HG03095 (cell line): ENCODE results near the gene RFPL4A.
"Not testable (repeated sequence)": the region's sequence is repeated elsewhere in the genome, so short reads cannot be mapped to it uniquely, and the experiment has no call there.

Experiments
- ATAC-seq: cut with Tn5 transposase; IDR thresholded peaks from one replicate; pipeline ENCODE4 v1.9.1; 2021; ENCODE audit warnings: moderate library complexity; ENCODE audit not compliant: unreplicated experiment

RFPL4A gene

DNA sequence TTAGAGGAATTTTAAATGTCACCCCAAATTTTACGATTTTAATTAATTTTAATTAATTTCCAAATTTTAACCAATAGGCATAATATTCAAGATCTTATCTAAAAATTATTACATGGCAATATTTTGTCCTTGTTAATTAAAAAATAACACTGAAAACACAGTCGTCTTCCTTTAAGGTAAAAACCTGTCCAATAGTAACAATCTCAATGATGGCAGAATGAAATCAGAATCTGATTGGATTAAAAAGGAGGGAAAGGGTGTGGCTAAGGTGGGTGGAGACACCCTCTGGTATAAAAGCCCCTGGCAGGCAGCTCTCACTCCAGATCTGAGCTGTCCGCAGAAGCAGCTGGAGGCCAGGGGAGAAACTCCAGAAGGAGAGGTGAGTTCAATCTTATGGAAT is at the start of gene RFPL4A:
Gene RFPL4A (plus strand): TSS at position 301 of the 400 bp plus-strand sequence. CDS start 2,704 bp downstream, outside the sequence.
- ATAC-seq: not testable (repeated sequence)

- ATAC-seq: no peak
These were observed 47.2 kb upstream of the RFPL4A start for GRCh38 chr19:55711719-55712118.

DNA sequence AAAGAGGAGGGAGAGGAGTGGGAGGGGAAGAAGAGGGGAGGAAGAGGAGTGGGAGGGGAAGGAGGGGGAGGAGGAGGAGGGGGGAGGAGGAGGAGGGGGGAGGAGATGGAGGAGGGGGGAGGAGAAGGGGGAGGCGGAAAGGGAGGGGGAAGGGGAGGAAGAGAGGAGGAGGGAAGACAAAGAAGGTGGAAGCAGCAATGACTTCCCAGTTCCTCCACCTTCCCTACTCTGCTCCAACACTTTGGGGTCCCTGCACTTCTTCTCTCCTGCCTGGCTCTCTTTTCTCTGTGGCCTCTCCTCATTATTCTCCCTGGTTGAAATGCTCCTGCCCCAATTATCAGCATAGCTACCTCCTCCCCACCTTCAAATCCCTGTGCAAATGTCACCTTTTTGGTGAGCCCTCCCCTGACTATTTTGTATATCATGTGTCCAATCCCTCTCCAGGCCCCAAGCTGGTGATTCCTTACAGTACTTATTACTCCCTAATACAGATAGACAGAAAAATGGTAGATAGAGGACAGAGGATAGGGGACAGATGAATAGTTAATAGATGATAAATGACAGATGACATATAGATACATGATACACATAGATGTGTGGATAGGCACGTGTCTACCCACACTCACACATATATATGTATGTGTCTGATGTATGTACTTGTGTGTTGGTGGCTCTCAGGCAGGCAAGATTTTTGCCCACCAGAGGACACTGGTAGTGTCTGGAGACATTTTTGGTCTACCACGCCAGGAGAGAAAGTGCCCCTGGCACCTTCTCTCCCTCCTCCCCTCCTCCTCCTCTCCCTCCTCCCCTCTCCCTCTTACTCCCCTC is 45.9 kb upstream of the RFPL4A start:
- no peak for ATAC-seq

- no peak for ATAC-seq
These were observed 42.4 kb upstream of the RFPL4A start for GRCh38 chr19:55716531-55716930.

GRCh38 chr19:55717251-55717650 is 41.6 kb upstream of the RFPL4A start:
- no peak for ATAC-seq

- ATAC-seq: not testable (repeated sequence)
These were observed 40.8 kb upstream of the RFPL4A start for GRCh38 chr19:55717879-55718711.

- ATAC-seq: no peak
These were observed 38.6 kb upstream of the RFPL4A start for GRCh38 chr19:55720214-55720746.

GRCh38 chr19:55720801-55721200 is 38.1 kb upstream of the RFPL4A start:
- no peak for ATAC-seq

DNA sequence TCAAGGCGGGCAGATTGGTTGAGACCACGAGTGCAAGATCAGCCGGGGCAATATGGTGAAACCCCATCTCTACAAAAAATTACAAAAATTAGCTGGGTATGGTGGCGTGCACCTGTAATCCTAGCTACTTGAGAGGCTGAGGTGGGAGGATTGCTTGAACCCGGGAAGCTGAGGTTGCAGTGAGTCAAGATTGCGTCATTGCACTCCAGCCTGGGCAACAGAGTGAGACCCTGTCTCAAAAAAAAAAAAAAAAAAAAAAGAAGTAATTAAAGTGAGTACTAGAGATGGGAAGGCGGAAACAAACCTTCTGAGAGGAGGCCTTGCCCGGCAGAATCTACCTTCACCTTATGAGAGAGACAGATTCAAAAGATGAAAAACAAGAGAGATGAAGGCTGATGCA is 35.4 kb upstream of the RFPL4A start:
- ATAC-seq: no peak

DNA sequence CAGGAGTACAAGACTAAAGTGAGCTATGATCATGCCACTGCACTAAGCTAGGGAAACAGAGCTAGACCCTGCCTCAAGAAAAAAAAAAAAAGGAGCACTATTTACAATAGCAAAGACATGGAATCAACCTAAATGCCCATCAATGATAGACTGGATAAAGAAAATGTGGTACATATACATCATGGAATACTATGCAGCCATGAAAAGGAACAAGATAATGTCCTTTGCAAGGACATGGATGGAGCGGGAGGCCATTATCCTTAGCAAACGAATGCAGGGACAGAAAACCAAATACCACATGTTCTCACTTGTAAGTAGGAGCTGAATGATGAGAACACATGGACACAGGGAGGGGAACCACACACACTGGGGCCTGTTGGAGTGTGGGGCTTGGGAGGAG is 28.5 kb upstream of the RFPL4A start:
- ATAC-seq: not testable (repeated sequence)

- no peak for ATAC-seq
These were observed 20.6 kb upstream of the RFPL4A start, which contains the start of gene NLRP9 for GRCh38 chr19:55738302-55738701. TSS of gene NLRP9 (minus strand) at chr19:55738402. CDS start at chr19:55738374, 28 bp downstream.

GRCh38 chr19:55750715-55751114 is 8.2 kb upstream of the RFPL4A start:
- ATAC-seq: no peak

DNA sequence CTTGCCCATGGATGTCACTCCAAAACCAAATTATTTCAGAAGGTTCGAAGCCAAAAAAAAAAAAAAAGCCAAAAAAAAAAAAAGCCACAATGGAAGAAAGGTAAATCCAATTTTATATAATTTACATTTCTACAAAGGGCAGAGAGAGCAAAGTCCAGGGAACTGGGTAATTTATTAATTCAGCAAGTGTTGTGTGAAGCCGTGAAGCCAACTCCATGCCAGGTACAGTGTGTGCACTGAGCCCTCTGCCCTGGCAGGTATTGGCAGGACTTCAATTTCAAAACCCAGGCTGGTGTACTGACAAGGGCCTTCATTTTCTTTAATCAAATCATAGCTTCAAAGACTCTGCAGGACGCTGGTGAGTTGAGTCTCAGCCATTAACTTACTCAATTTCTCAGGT is 5.5 kb upstream of the RFPL4A start:
- no peak for ATAC-seq

DNA sequence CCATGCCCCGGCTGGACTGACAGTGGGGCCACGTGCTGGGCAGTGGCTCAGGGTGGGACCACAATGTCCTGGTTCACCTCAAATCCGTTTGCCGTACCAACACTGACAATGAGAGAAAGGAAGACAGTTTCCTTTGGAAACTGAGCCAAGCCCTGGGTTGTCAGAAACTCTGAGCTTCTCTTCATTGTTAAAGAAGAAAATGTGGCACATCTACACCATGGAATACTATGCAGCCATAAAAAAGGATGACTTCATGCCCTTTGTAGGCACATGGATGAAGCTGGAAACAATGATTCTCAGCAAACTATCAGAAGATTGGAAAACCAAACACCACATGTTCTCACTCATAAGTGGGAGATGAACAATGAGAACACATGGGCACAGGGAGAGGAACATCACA is 2.1 kb upstream of the RFPL4A start:
- not testable (repeated sequence) for ATAC-seq

GRCh38 chr19:55766466-55766865 is 7.6 kb downstream of the RFPL4A start:
- no peak for ATAC-seq

- not testable (repeated sequence) for ATAC-seq
These were observed 9.9 kb downstream of the RFPL4A start, which contains the start of gene RFPL4AL1 for GRCh38 chr19:55768818-55769217. TSS of gene RFPL4AL1 (plus strand) at chr19:55769118. CDS start at chr19:55771805, 2,687 bp downstream.

DNA sequence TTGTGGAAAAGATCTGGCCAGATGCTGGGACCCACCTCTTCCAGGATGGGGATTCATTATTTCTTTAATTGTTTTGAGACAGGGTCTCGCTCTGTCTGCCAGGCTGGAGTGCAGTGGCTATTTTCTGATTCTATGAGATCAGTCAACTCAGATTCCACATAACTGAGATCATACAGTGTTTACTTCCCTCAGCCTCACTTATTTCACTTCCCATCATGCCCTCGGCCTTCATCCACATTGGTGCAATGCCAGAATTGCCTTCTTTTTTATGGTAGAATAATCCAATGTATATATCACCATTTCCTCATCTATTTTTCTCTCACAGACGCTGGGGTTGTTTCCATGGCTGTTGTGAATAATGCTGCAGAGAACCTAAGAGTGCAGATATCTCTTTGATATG is 10.7 kb downstream of the RFPL4A start:
- ATAC-seq: not testable (repeated sequence)

DNA sequence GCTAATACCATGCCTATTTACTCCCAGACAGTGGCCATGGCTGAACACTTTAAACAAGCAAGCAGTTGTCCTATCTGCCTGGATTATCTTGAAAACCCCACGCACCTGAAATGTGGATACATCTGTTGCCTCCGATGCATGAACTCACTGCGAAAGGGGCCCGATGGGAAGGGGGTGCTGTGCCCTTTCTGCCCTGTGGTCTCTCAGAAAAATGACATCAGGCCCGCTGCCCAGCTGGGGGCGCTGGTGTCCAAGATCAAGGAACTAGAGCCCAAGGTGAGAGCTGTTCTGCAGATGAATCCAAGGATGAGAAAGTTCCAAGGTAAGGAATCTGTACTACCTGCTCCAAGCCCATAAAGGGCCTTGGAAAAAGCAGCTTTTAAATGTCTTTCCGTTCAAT is 18.6 kb downstream of the RFPL4A start:
- ATAC-seq: no peak

DNA sequence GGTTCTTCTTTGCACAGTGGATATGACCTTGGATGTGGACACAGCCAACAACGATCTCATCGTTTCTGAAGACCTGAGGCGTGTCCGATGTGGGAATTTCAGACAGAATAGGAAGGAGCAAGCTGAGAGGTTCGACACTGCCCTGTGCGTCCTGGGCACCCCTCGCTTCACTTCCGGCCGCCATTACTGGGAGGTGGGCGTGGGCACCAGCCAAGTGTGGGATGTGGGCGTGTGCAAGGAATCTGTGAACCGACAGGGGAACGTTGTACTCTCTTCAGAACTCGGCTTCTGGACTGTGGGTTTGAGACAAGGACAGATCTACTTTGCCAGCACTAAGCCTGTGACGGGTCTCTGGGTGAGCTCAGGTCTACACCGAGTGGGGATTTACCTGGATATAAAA is 19.4 kb downstream of the RFPL4A start:
- no peak for ATAC-seq

DNA sequence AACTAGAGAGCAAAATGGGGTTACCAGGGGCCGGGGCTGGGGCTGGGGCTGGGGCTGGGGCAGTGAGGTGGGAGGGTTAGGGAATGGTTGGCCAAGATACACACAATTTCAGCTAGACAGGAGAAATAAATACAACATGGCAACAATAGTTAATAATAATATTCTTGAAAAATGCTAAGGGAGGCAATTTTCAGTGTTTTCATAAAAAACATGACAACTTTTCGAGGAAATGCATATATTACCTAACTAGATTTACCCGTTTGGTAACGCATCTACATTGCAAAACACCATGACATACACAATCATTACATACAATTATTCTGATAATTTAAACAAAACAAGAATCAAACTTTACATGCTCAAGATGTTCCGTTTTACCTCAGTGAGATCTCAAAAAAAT is 22.2 kb downstream of the RFPL4A start:
- ATAC-seq: no peak

DNA sequence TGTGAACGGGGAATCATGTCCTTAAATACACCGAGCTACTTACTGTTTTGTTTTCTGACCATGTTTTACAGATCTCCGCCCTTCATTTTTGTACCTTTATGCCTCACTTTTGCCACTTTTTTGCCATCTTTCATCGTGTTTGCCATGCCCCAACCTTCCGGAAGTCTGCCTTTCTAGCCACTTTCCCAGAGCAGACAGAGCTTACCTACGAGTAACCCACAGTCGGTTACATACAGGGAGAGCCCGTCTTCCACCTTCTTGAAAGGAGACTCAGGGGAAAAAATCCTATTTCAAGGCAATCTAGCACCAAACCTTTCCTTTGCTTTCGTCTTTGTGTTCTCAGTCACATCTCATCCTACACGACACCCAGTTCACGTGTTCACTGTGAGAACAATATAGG is 36.1 kb downstream of the RFPL4A start:
- no peak for ATAC-seq
